Fibroblast of lung (primary cell): ENCODE results near the gene ITPA. TPM values are rescaled to one million over a fixed set of nuclear protein-coding genes. Genes with fewer than 3 reads are reported as not detected.

Source experiments
- DNase-seq, 2 donors: peaks; one replicate each; pipeline versions ENCODE4 v3.0.0 to v3.0.0-alpha.2; 2010; ENCODE audit warnings: low read depth in 2 of 2
- H2AFZ ChIP-seq: 2 replicates; pipeline ENCODE4 v1.5.1; 2012; ENCODE audit warnings: low read length, control low read depth, inconsistent platforms
- H3K27ac ChIP-seq: 2 replicates; pipeline ENCODE4 v1.5.1; 2011; ENCODE audit warnings: low read length, control low read depth; ENCODE audit not compliant: insufficient read depth
- H3K27me3 ChIP-seq: 2 replicates; pipeline ENCODE4 v1.5.1; 2011; ENCODE audit warnings: mild to moderate bottlenecking, low read length; ENCODE audit not compliant: control insufficient read depth, insufficient read depth
- H3K36me3 ChIP-seq: 2 replicates; pipeline ENCODE4 v1.5.1; 2011; ENCODE audit warnings: low read length; ENCODE audit not compliant: control insufficient read depth, insufficient read depth
- H3K4me1 ChIP-seq: 2 replicates; pipeline ENCODE4 v1.5.1; 2011; ENCODE audit warnings: low read length; ENCODE audit not compliant: control insufficient read depth, insufficient read depth; ENCODE audit errors: extremely low read depth
- H3K4me2 ChIP-seq: 2 replicates; pipeline ENCODE4 v1.5.1; 2011; ENCODE audit warnings: low read length, control low read depth; ENCODE audit not compliant: insufficient read depth; ENCODE audit errors: extremely low read depth
- H3K4me3 ChIP-seq, 4 experiments: fragments of 200-600 bp in 1 of 4; sonication (generic) in 1 of 4; replicated peaks in 1 of 4; 2 replicates each; pipeline ENCODE4 v1.5.1; 2011 to 2016; ENCODE audit warnings: low read length in 4 of 4, low read depth in 3 of 4, mild to moderate bottlenecking in 3 of 4, control low read depth in 2 of 4, inconsistent platforms in 1 of 4, mixed read lengths in 1 of 4; ENCODE audit not compliant: insufficient read depth in 1 of 4; ENCODE audit errors: control extremely low read depth in 1 of 4
- H3K79me2 ChIP-seq: 2 replicates; pipeline ENCODE4 v1.5.1; 2012; ENCODE audit warnings: mild to moderate bottlenecking, low read length, inconsistent platforms; ENCODE audit not compliant: control insufficient read depth, insufficient read depth
- H3K9ac ChIP-seq: 2 replicates; pipeline ENCODE4 v1.5.1; 2011; ENCODE audit warnings: mild to moderate bottlenecking, low read length, control low read depth; ENCODE audit not compliant: insufficient read depth
- H3K9me3 ChIP-seq: 2 replicates; pipeline ENCODE4 v1.5.1; 2012; ENCODE audit warnings: low read depth, low read length; ENCODE audit not compliant: control insufficient read depth, insufficient read depth
- H4K20me1 ChIP-seq: 2 replicates; pipeline ENCODE4 v1.5.1; 2011; ENCODE audit warnings: low read length; ENCODE audit not compliant: control insufficient read depth, insufficient read depth; ENCODE audit errors: extremely low read depth
- EZH2 ChIP-seq: IDR thresholded peaks from 2 replicates; pipeline ENCODE4 v1.5.1; 2012; ENCODE audit warnings: low read length, control low read depth, mild to moderate bottlenecking; ENCODE audit errors: missing control alignments
- polyA plus RNA-seq, 2 donors: library from polyadenylated mRNA; depleted of rRNA in 1 of 2; stranded (reverse) in 1 of 2; unstranded in 1 of 2; fragments of >200 nt; gene quantifications; 2 replicates each; pipeline ENCODE4 v1.2.1, GENCODE V29; 2011 to 2012; ENCODE audit warnings: missing spikeins in 1 of 2
- total RNA-seq: library from RNA; depleted of rRNA; stranded (reverse); fragments of >200 nt; gene quantifications from 2 replicates; pipeline ENCODE4 v1.2.1, GENCODE V29; 2014
- TF ChIP-seq, protein P1 (sequence below), 2 donors: IDR thresholded peaks in 1 of 2; conservative IDR thresholded peaks in 1 of 2; 1 replicate in 1 of 2; 2 replicates in 1 of 2; pipeline ENCODE4 v1.5.1; 2011 to 2012; ENCODE audit warnings: low read length in 2 of 2, control low read depth in 1 of 2, inconsistent platforms in 1 of 2, low read depth in 1 of 2, mild to moderate bottlenecking in 1 of 2

Gene ITPA
- total and polyA plus RNA-seq, 2 donors (not counting 1 experiment from before 2014, with no cell fraction given): 21.3 to 32.2 TPM

DNA sequence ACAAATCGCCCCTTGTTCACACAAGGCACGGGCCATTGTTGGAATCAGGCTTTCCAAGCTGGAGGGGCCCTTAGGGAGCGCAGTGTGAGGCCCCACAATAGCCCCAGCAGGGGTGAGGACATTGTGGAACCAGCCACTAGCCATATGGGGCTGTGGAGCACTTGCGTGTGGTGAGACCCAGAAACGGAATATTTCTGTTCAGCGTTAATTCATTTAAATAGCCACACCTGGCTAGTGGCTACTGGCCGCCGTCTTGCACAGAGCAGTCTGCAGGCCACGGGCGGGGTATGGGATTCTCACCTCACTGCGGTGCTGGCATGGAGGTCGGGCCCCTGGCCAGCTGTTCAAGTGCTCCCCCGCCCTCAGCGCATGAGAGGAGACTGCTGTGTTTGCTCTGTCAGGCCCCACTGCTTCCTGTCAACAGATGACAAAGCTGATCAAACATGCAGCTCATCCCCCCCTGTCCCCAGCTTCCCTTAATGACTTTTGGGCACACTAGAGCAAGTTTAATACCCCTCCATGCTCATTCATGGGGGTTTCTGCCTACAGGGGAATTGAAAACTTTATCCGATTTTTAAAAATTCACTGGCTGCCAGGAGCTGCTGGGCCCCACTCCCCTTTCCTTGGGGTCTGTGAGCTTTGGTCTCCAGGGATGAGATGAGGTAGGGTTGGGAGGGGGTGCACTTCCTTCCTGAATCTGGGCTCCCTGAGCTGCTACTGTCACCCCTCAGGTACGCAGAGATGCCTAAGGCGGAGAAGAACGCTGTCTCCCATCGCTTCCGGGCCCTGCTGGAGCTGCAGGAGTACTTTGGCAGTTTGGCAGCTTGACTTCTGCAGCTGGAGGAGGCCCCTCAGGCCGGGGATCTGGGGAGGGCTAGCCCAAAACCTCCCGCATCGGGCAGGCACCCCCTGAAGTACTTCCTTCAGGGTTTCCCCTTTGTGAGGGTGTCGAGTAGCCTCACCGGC lies 13.6 kb downstream of the ITPA start:
- H3K9ac ChIP-seq: no peak overlapping the region
- H3K79me2 ChIP-seq: no peaks in the 10 kb centered on the region
- H3K27me3 ChIP-seq: no peaks in the 10 kb centered on the region
- no peak overlapping the region for H3K4me2 ChIP-seq
- H3K4me3 ChIP-seq: no peak overlapping the region
- H3K9me3 ChIP-seq: no peaks in the 10 kb centered on the region
- no peaks in the 10 kb centered on the region for H3K4me1 ChIP-seq
- H3K27ac ChIP-seq: no peak overlapping the region
- TF ChIP-seq, protein P1, sequence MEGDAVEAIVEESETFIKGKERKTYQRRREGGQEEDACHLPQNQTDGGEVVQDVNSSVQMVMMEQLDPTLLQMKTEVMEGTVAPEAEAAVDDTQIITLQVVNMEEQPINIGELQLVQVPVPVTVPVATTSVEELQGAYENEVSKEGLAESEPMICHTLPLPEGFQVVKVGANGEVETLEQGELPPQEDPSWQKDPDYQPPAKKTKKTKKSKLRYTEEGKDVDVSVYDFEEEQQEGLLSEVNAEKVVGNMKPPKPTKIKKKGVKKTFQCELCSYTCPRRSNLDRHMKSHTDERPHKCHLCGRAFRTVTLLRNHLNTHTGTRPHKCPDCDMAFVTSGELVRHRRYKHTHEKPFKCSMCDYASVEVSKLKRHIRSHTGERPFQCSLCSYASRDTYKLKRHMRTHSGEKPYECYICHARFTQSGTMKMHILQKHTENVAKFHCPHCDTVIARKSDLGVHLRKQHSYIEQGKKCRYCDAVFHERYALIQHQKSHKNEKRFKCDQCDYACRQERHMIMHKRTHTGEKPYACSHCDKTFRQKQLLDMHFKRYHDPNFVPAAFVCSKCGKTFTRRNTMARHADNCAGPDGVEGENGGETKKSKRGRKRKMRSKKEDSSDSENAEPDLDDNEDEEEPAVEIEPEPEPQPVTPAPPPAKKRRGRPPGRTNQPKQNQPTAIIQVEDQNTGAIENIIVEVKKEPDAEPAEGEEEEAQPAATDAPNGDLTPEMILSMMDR (conservative IDR thresholded peaks at IDR 0.05 in 1 of 2, IDR thresholded peaks at IDR 0.05 in 1 of 2; ENCODE audit: low read depth in 1 of 2, low read length in 2 of 2): no peak
- no peak for TF ChIP-seq EZH2
- H3K36me3 ChIP-seq: peaks cover 8% of the 10 kb centered on the region
- no peak overlapping the region for H2AFZ ChIP-seq
- H4K20me1 ChIP-seq: no peaks in the 10 kb centered on the region
- no peak for DNase-seq

DNA sequence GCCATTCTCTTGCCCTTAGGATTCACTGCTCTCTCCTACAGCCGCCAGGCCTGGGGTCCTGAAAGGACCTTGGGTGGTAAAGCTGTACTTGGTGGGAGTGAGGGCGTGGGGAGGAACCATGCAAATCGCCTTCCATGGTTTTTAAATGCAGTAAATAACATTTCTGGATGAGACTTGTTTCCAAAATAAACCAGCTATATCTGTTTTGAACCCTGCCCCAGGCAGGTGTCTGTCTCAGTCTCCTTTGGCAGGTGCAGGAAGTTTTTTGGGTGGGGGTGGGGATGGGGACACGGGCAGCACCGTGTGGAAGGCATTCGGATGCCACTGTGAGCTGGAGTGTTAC lies 14.3 kb downstream of the ITPA start:
- no peak for DNase-seq
- Histone ChIP-seq H3K9ac (no peak overlapping the region), H3K4me3 (no peak overlapping the region), H3K79me2 (no peaks in the 10 kb centered on the region), H2AFZ (no peak overlapping the region), H3K4me1 (no peaks in the 10 kb centered on the region), H3K4me2 (no peak overlapping the region), H3K9me3 (no peaks in the 10 kb centered on the region), H3K27ac (no peak overlapping the region), H4K20me1 (no peaks in the 10 kb centered on the region), H3K36me3 (peaks cover 7% of the 10 kb centered on the region), H3K27me3 (no peaks in the 10 kb centered on the region)
- no peak for TF ChIP-seq EZH2
- TF ChIP-seq, protein P1 (conservative IDR thresholded peaks at IDR 0.05 in 1 of 2, IDR thresholded peaks at IDR 0.05 in 1 of 2; ENCODE audit: low read depth in 1 of 2, low read length in 2 of 2): no peak

DNA sequence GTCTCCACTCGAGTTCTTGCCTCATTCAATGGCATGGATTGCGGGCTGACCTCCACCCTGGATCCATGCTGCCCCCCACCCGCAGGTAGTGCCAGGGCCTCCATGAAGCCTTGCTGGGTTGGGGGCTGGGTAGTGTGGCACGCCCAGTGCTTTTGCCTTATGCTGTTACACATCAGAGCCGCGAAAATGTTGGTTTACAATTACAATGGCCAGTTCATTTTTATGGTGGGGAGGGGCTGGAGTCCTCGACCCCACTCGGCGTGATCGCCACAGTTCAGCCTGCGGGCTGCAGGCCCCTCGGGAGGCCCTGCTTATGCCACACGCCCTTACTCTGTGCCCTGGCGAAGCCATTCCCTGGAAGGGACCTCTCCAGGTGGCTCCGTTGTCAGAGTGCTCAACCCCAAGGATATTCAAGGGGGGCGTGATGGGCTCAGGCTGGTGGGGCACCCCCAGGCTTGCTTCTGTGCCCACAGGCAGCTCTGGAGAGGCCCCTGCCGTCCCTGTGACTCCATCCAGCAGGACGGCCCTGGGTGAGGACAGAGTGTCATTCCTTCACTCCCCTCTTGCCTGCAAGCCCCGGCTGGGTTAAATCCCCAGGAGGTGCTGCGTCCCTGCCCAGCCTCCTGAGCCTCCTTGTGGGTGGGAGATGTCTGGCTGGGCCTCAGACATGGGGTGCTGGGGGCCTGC lies 14.8 kb downstream of the ITPA start:
- H3K79me2 ChIP-seq: no peaks in the 10 kb centered on the region
- no peak overlapping the region for H2AFZ ChIP-seq
- H3K9me3 ChIP-seq: no peaks in the 10 kb centered on the region
- no peaks in the 10 kb centered on the region for H3K4me1 ChIP-seq
- no peak overlapping the region for H3K9ac ChIP-seq
- H3K27me3 ChIP-seq: no peaks in the 10 kb centered on the region
- no peak overlapping the region for H3K27ac ChIP-seq
- no peak for DNase-seq
- H3K4me3 ChIP-seq: no peak overlapping the region
- TF ChIP-seq, protein P1 (conservative IDR thresholded peaks at IDR 0.05 in 1 of 2, IDR thresholded peaks at IDR 0.05 in 1 of 2; ENCODE audit: low read depth in 1 of 2, low read length in 2 of 2): no peak
- no peak for TF ChIP-seq EZH2
- no peaks in the 10 kb centered on the region for H4K20me1 ChIP-seq
- no peak overlapping the region for H3K4me2 ChIP-seq
- peaks cover 5% of the 10 kb centered on the region for H3K36me3 ChIP-seq
